NB4 (cell line): Measurements from ENCODE around the gene NTHL1.

ENCODE experiments used
- DNase-seq: peaks from one replicate; pipeline ENCODE4 v3.0.0; 2010; ENCODE audit warnings: low read depth
- H3K4me3 ChIP-seq: one replicate; pipeline ENCODE4 v1.5.1; 2011; ENCODE audit warnings: mild to moderate bottlenecking, low read depth, low read length, moderate library complexity
- MYC ChIP-seq: IDR thresholded peaks from 2 replicates; pipeline ENCODE4 v1.6.1; 2011; ENCODE audit warnings: low read depth, low read length
- POLR2A ChIP-seq: IDR thresholded peaks from 2 replicates; pipeline ENCODE4 v1.6.1; 2011; ENCODE audit warnings: mild to moderate bottlenecking; ENCODE audit not compliant: insufficient read length; ENCODE audit errors: extremely low read depth
- TF ChIP-seq, protein P1 (sequence below): IDR thresholded peaks from one replicate; pipeline ENCODE4 v1.5.1; 2012; ENCODE audit warnings: low read depth, low read length
- TF ChIP-seq, protein P2 (sequence below): IDR thresholded peaks from 2 replicates; pipeline ENCODE4 v1.6.1; 2011; ENCODE audit warnings: low read depth, low read length

NTHL1 gene

DNA sequence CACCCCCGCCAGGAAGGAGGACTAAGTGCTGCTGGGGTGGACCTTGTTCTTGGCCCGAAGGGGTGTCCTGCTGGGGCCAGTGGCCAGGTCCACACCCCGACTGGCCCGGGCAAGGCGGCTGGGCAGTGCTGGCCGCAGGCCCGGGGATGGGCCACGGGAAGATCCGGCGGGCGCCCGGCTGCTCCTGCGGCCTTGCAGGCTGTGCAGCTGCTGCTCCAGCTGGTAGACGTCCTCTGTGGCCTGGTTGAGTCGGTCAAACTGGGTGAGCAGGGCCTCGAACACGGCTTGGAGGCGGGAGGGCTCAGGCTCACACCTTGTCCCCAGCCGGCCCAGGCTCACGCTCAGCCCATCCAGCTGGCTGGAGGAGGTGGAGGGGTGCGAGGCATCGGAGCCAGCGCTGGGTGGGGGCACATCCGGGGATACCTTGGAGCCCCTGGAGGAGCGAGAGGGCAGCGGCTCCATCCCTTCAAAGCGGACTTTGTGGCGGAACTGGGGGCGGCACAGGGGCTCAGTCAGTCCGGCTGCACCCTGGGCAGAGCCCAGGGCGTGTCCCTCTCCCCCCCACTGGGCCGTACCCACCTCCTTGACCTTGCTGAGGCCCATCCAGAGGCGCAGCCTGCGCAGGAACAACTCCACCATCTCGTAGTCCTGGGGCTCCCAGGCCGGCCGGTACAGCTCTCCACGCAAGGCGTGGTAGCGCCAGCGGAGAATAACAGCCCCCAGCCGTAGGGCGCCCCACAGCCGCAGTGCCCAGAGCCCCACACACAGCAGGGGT, 42.3 kb upstream of the NTHL1 start:
- DNase-seq = no peak
- TF ChIP-seq, protein P1, sequence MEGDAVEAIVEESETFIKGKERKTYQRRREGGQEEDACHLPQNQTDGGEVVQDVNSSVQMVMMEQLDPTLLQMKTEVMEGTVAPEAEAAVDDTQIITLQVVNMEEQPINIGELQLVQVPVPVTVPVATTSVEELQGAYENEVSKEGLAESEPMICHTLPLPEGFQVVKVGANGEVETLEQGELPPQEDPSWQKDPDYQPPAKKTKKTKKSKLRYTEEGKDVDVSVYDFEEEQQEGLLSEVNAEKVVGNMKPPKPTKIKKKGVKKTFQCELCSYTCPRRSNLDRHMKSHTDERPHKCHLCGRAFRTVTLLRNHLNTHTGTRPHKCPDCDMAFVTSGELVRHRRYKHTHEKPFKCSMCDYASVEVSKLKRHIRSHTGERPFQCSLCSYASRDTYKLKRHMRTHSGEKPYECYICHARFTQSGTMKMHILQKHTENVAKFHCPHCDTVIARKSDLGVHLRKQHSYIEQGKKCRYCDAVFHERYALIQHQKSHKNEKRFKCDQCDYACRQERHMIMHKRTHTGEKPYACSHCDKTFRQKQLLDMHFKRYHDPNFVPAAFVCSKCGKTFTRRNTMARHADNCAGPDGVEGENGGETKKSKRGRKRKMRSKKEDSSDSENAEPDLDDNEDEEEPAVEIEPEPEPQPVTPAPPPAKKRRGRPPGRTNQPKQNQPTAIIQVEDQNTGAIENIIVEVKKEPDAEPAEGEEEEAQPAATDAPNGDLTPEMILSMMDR = no peak
- TF ChIP-seq MYC (no peak), POLR2A (no peak)
- TF ChIP-seq, protein P2, sequence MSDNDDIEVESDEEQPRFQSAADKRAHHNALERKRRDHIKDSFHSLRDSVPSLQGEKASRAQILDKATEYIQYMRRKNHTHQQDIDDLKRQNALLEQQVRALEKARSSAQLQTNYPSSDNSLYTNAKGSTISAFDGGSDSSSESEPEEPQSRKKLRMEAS = no peak
- no peak overlapping the region for H3K4me3 ChIP-seq

DNA sequence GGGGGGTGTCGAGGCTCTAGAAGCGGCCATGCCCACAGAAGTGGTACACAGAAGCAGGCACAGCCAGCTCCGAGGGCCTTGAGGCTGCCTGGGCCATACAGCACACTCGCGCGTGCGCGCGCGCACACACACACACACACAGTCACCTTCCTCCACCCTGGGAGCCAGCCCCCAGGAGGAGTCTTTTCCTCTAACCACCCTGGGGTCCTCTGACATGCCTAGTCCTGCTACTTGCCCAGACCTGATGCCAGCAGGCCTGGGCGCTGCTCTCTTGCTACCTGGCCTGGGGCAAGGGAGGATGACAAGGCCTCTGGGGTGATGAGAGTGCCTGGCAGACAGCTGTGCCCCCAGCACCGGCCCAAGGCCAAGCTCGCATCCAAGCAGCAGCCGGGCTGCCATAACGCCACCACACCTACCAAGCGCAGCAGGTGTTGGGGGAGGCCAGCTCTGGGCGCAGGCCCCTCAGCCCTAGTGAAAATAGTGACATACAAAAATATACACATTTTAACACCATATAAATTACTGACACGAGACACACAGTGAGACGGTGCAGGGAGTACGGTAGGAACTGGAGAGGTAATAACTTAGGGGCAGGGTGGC, 41.2 kb upstream of the NTHL1 start:
- DNase-seq = no peak

DNA sequence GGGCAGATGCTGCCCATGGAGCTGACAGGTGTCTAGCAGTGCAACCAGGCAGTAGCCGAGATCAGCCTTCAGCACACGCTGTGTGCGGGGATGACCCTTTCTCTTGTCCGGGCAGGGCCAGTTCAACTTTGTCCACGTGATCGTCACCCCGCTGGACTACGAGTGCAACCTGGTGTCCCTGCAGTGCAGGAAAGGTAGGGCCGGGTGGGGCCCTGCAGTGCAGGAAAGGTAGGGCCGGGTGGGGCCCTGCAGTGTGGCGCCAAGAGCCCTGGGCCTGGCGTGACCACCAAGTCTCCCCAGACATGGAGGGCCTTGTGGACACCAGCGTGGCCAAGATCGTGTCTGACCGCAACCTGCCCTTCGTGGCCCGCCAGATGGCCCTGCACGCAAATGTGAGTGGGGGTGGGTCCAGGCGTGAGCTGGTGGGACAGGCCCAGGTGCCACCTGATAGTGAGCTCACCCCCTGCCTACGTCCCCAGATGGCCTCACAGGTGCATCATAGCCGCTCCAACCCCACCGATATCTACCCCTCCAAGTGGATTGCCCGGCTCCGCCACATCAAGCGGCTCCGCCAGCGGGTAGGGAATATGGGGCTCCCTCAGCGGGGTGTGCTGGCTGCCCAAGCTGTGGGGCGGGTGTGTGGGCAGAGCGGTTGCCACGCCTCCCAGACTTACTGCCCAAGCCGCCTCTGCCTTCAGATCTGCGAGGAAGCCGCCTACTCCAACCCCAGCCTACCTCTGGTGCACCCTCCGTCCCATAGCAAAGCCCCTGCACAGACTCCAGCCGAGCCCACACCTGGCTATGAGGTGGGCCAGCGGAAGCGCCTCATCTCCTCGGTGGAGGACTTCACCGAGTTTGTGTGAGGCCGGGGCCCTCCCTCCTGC, 40.4 kb upstream of the NTHL1 start:
- TF ChIP-seq POLR2A = no peak
- TF ChIP-seq, protein P1 = no peak
- TF ChIP-seq, protein P2 = no peak
- TF ChIP-seq MYC = no peak
- DNase-seq = no peak

More for the DNA sequence above, 41.2 kb upstream of the NTHL1 start:
- TF ChIP-seq, protein P2 = no peak
- TF ChIP-seq MYC (no peak), POLR2A (no peak)
- TF ChIP-seq, protein P1 = no peak
- no peak overlapping the region for H3K4me3 ChIP-seq

DNA sequence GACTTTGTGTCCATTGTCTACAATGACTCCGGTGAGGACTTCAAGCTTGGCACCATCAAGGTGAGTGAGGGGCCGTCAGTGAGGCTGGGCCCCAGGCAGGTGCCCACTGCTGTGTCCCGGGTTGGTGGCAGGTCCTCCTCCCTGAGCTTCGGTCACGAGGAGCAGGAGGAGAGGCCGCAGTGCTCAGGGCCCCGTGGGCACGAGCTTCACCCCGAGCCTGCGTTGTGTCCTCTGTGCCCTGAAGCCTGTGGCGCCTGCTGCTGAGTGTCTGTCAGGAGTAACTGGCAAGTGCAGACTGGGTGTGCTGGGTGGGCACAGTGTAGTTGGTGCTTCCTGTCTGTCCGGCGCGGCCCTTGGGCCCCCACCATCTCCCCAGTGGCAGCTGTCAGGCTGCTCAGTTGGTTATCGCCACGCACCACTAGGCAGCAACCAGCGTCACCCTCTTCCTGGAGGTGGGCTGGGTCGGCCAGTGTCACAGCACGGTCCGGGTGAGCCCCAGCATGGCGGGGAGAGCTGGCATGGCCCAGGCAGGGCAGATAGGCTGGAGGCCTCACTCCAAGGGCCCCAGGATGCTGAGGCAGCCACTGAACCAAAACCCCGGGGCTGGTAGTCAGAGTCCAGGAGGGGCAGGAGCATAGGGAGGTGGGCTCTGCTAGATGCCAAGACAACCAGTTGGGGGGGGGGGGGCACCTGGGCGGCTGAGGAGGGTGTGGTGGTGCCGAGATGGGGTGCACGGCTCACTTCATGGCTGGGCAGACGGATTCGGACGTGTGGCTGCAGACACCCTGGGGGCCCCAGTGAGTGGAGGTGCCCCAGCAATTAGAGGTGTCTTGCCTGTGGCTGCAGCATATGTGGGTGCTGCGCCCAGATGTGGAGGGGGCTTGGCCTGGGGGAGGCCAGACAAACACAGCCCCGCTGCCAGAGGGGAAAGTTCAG, 39.4 kb upstream of the NTHL1 start:
- DNase-seq = no peak
- H3K4me3 ChIP-seq = no peak overlapping the region
- TF ChIP-seq MYC (no peak), POLR2A (no peak)
- TF ChIP-seq, protein P1 = no peak
- TF ChIP-seq, protein P2 = no peak

More for the DNA sequence above, 40.4 kb upstream of the NTHL1 start:
- H3K4me3 ChIP-seq = no peak overlapping the region
